K562 (cell line): ENCODE results near the gene ARHGEF16.

Experiments
- ASH1L ChIP-seq: fragments of 450-650 bp; IDR thresholded peaks from 2 replicates; pipeline ENCODE4 v1.6.1; 2018; ENCODE audit warnings: borderline replicate concordance, mild to moderate bottlenecking, low read depth; ENCODE audit not compliant: partially characterized antibody
- FOXA3 ChIP-seq, 2 experiments: fragments of 450-650 bp in 1 of 2; sonication (generic) in 1 of 2; formaldehyde crosslinking; IDR thresholded peaks in 1 of 2; conservative IDR thresholded peaks in 1 of 2; 2 replicates each; pipeline versions ENCODE4 v1.4.0 to v1.8.0; 2020 to 2022; ENCODE audit warnings: mild to moderate bottlenecking in 2 of 2, missing genetic modification reagents in 1 of 2
- MTA2 ChIP-seq: fragments of 450-650 bp; IDR thresholded peaks from 2 replicates; pipeline ENCODE4 v1.6.1; 2016; ENCODE audit warnings: low read depth
- SMAD1 ChIP-seq: fragments of 150-350 bp; IDR thresholded peaks from 2 replicates; pipeline ENCODE4 v1.6.1; 2014; ENCODE audit warnings: low read length, low read depth; ENCODE audit not compliant: partially characterized antibody
- TBP ChIP-seq: optimal IDR thresholded peaks from 2 replicates; pipeline ENCODE3; 2011; ENCODE audit warnings: low read depth, low read length, improper control_type of control experiment
- U2AF2 ChIP-seq: fragments of 200-400 bp; formaldehyde crosslinking; optimal IDR thresholded peaks from 2 replicates; pipeline ENCODE3; 2017; ENCODE audit warnings: low read depth, mild to moderate bottlenecking, low read length
- ZFP36 ChIP-seq: fragments of 150-350 bp; IDR thresholded peaks from 2 replicates; pipeline ENCODE4 v1.6.1; 2018; ENCODE audit warnings: low read length, low read depth; ENCODE audit not compliant: partially characterized antibody
- ZNF655 ChIP-seq: fragments of 250-450 bp; sonication (Bioruptor Pico); IDR thresholded peaks from 2 replicates; pipeline ENCODE4 v1.5.0; 2021
- ZNF695 ChIP-seq: fragments of 450-650 bp; formaldehyde crosslinking; IDR thresholded peaks from 2 replicates; pipeline ENCODE4 v1.4.0; 2020; ENCODE audit warnings: mild to moderate bottlenecking, moderate library complexity
- TF ChIP-seq, protein P1 (sequence below), 3 experiments: IDR thresholded peaks in 2 of 3; conservative IDR thresholded peaks in 1 of 3; 2 replicates each; pipeline ENCODE4 v1.5.1; 2011 to 2012; ENCODE audit warnings: low read length in 3 of 3, mild to moderate bottlenecking in 3 of 3, control low read depth in 2 of 3, improper control_type of control experiment in 1 of 3, inconsistent platforms in 1 of 3, low read depth in 1 of 3, mixed read lengths in 1 of 3, moderate library complexity in 1 of 3; ENCODE audit not compliant: insufficient read depth in 2 of 3
- TF ChIP-seq, protein P2 (sequence below): sonication (generic); formaldehyde crosslinking; IDR thresholded peaks from 2 replicates; pipeline ENCODE4 v1.8.0; 2022; ENCODE audit warnings: mild to moderate bottlenecking, missing genetic modification reagents, borderline replicate concordance

- TF ChIP-seq ZNF695 (CRISPR knock-in tag): no peak
- TF ChIP-seq TBP: no peak
- TF ChIP-seq, protein P1, sequence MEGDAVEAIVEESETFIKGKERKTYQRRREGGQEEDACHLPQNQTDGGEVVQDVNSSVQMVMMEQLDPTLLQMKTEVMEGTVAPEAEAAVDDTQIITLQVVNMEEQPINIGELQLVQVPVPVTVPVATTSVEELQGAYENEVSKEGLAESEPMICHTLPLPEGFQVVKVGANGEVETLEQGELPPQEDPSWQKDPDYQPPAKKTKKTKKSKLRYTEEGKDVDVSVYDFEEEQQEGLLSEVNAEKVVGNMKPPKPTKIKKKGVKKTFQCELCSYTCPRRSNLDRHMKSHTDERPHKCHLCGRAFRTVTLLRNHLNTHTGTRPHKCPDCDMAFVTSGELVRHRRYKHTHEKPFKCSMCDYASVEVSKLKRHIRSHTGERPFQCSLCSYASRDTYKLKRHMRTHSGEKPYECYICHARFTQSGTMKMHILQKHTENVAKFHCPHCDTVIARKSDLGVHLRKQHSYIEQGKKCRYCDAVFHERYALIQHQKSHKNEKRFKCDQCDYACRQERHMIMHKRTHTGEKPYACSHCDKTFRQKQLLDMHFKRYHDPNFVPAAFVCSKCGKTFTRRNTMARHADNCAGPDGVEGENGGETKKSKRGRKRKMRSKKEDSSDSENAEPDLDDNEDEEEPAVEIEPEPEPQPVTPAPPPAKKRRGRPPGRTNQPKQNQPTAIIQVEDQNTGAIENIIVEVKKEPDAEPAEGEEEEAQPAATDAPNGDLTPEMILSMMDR (IDR thresholded peaks at IDR 0.05 in 2 of 3, conservative IDR thresholded peaks at IDR 0.05 in 1 of 3; ENCODE audit: insufficient read depth in 2 of 3, low read depth in 1 of 3, low read length in 3 of 3): no peak
- no peak for TF ChIP-seq ASH1L
- TF ChIP-seq ZNF655 (CRISPR knock-in tag): no peak
- no peak for TF ChIP-seq MTA2
- no peak for TF ChIP-seq SMAD1
- TF ChIP-seq, protein P2, sequence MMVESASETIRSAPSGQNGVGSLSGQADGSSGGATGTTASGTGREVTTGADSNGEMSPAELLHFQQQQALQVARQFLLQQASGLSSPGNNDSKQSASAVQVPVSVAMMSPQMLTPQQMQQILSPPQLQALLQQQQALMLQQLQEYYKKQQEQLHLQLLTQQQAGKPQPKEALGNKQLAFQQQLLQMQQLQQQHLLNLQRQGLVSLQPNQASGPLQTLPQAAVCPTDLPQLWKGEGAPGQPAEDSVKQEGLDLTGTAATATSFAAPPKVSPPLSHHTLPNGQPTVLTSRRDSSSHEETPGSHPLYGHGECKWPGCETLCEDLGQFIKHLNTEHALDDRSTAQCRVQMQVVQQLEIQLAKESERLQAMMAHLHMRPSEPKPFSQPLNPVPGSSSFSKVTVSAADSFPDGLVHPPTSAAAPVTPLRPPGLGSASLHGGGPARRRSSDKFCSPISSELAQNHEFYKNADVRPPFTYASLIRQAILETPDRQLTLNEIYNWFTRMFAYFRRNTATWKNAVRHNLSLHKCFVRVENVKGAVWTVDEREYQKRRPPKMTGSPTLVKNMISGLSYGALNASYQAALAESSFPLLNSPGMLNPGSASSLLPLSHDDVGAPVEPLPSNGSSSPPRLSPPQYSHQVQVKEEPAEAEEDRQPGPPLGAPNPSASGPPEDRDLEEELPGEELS (CRISPR knock-in tag): no peak
- TF ChIP-seq ZFP36: no peak
- TF ChIP-seq FOXA3 (CRISPR knock-in tag; conservative IDR thresholded peaks at IDR 0.05 in 1 of 2, IDR thresholded peaks at IDR 0.05 in 1 of 2): no peak
- TF ChIP-seq U2AF2: no peak
Measured at GRCh38 chr1:3433596-3434320, 20.7 kb upstream of the ARHGEF16 start.
